ENCODE data around the gene COX8A.

The COX8A gene

GRCh38 chr11:64013141-64013896 is 38.9 kb downstream of the COX8A start:
- in situ Hi-C loops (cut with HindIII; ENCODE audit: low pct_ligation_motif_present, low pct_unique_long_range_greater_than_20kb, low sequenced_read_pairs), result no loop called here

GRCh38 chr11:64014356-64014755 is 39.9 kb downstream of the COX8A start:
- DNase-seq, result no peak
- in situ Hi-C loops (cut with HindIII; ENCODE audit: low pct_ligation_motif_present, low pct_unique_long_range_greater_than_20kb, low sequenced_read_pairs), result no loop called here

More at GRCh38 chr11:64013141-64013896, 38.9 kb downstream of the COX8A start:
- DNase-seq, result no peak

GRCh38 chr11:64015510-64015909 is 41.1 kb downstream of the COX8A start:
- in situ Hi-C loops (cut with HindIII; ENCODE audit: low pct_ligation_motif_present, low pct_unique_long_range_greater_than_20kb, low sequenced_read_pairs), result no loop called here
- DNase-seq, result no peak

- in situ Hi-C loops (cut with HindIII; ENCODE audit: low pct_ligation_motif_present, low pct_unique_long_range_greater_than_20kb, low sequenced_read_pairs), result no loop called here
- no peak for DNase-seq
Measured at GRCh38 chr11:64015935-64016845, 41.8 kb downstream of the COX8A start.

GRCh38 chr11:64017945-64018224 is 43.5 kb downstream of the COX8A start:
- in situ Hi-C loops (cut with HindIII; ENCODE audit: low pct_ligation_motif_present, low pct_unique_long_range_greater_than_20kb, low sequenced_read_pairs), result no loop called here
- DNase-seq, result no peak

GRCh38 chr11:64018310-64018709 is 43.9 kb downstream of the COX8A start:
- in situ Hi-C loops (cut with HindIII; ENCODE audit: low pct_ligation_motif_present, low pct_unique_long_range_greater_than_20kb, low sequenced_read_pairs), result no loop called here

GRCh38 chr11:64019106-64020037 is 45.0 kb downstream of the COX8A start:
- DNase-seq, result no peak
- in situ Hi-C loops (cut with HindIII; ENCODE audit: low pct_ligation_motif_present, low pct_unique_long_range_greater_than_20kb, low sequenced_read_pairs), result no loop called here

More at GRCh38 chr11:64018310-64018709, 43.9 kb downstream of the COX8A start:
- no peak for DNase-seq

GRCh38 chr11:64020976-64021756 is 46.7 kb downstream of the COX8A start:
- in situ Hi-C loops (cut with HindIII; ENCODE audit: low pct_ligation_motif_present, low pct_unique_long_range_greater_than_20kb, low sequenced_read_pairs), result no loop called here
- DNase-seq, result no peak

GRCh38 chr11:64021757-64022093 is 47.3 kb downstream of the COX8A start:
- in situ Hi-C loops (cut with HindIII; ENCODE audit: low pct_ligation_motif_present, low pct_unique_long_range_greater_than_20kb, low sequenced_read_pairs), result no loop called here
- DNase-seq, result no peak

GRCh38 chr11:64022125-64022784 is 47.8 kb downstream of the COX8A start:
- DNase-seq, result no peak
- in situ Hi-C loops (cut with HindIII; ENCODE audit: low pct_ligation_motif_present, low pct_unique_long_range_greater_than_20kb, low sequenced_read_pairs), result no loop called here

GRCh38 chr11:64023712-64024710 is 49.6 kb downstream of the COX8A start:
- in situ Hi-C loops (cut with HindIII; ENCODE audit: low pct_ligation_motif_present, low pct_unique_long_range_greater_than_20kb, low sequenced_read_pairs), result no loop called here

GRCh38 chr11:64025205-64025604 is 50.8 kb downstream of the COX8A start:
- DNase-seq, result no peak

More at GRCh38 chr11:64023712-64024710, 49.6 kb downstream of the COX8A start:
- DNase-seq, result no peak

More at GRCh38 chr11:64025205-64025604, 50.8 kb downstream of the COX8A start:
- in situ Hi-C loops (cut with HindIII; ENCODE audit: low pct_ligation_motif_present, low pct_unique_long_range_greater_than_20kb, low sequenced_read_pairs), result no loop called here
